IPS-15b (cell line): ENCODE results near the gene ZC3HAV1.
"Not testable (repeated sequence)": the region's sequence is repeated elsewhere in the genome, so short reads cannot be mapped to it uniquely, and the experiment has no call there.

ENCODE experiments used
- H3K27me3 ChIP-seq: one replicate; pipeline ENCODE4 v1.6.1; 2013; ENCODE audit warnings: low read length; ENCODE audit not compliant: control insufficient read depth, insufficient read depth
- H3K36me3 ChIP-seq: one replicate; pipeline ENCODE4 v1.6.1; 2013; ENCODE audit warnings: low read length; ENCODE audit not compliant: control insufficient read depth, insufficient read depth
- H3K4me1 ChIP-seq: one replicate; pipeline ENCODE4 v1.6.1; 2013; ENCODE audit warnings: mild to moderate bottlenecking, low read length; ENCODE audit not compliant: control insufficient read depth, insufficient read depth
- H3K4me3 ChIP-seq: one replicate; pipeline ENCODE4 v1.5.1; 2013; ENCODE audit warnings: low read depth, low read length
- H3K9ac ChIP-seq: one replicate; pipeline ENCODE4 v1.6.1; 2013; ENCODE audit warnings: low read depth, mild to moderate bottlenecking, low read length
- H3K9me3 ChIP-seq: one replicate; pipeline ENCODE4 v1.6.1; 2013; ENCODE audit warnings: mild to moderate bottlenecking, low read length; ENCODE audit not compliant: control insufficient read depth, insufficient read depth

Gene ZC3HAV1

GRCh38 chr7:139065323-139065722 lies 44.2 kb downstream of the ZC3HAV1 start:
- Histone ChIP-seq H3K36me3 (peaks cover 3% of the 10 kb centered on the region), H3K27me3 (no peaks in the 10 kb centered on the region), H3K4me3 (no peak overlapping the region), H3K9me3 (no peaks in the 10 kb centered on the region), H3K4me1 (no peaks in the 10 kb centered on the region), H3K9ac (no peak overlapping the region)

GRCh38 chr7:139061416-139061815 lies 48.1 kb downstream of the ZC3HAV1 start:
- H3K27me3 ChIP-seq = no peaks in the 10 kb centered on the region
- no peaks in the 10 kb centered on the region for H3K9me3 ChIP-seq
- H3K4me3 ChIP-seq = no peak overlapping the region
- H3K36me3 ChIP-seq = peaks cover 3% of the 10 kb centered on the region
- H3K4me1 ChIP-seq = no peaks in the 10 kb centered on the region
- H3K9ac ChIP-seq = no peak overlapping the region

- Histone ChIP-seq H3K9me3 (no peaks in the 10 kb centered on the region), H3K9ac (no peak overlapping the region), H3K4me3 (no peak overlapping the region), H3K27me3 (no peaks in the 10 kb centered on the region), H3K4me1 (no peaks in the 10 kb centered on the region), H3K36me3 (peaks cover 1% of the 10 kb centered on the region)
Measured at GRCh38 chr7:139060695-139061237, 48.8 kb downstream of the ZC3HAV1 start.

- Histone ChIP-seq H3K9ac (no peak overlapping the region), H3K9me3 (no peaks in the 10 kb centered on the region), H3K4me1 (no peaks in the 10 kb centered on the region), H3K4me3 (no peak overlapping the region), H3K36me3 (no peaks in the 10 kb centered on the region), H3K27me3 (no peaks in the 10 kb centered on the region)
Measured at GRCh38 chr7:139059905-139060304, 49.6 kb downstream of the ZC3HAV1 start.

- no peaks in the 10 kb centered on the region for H3K9me3 ChIP-seq
- H3K27me3 ChIP-seq = no peaks in the 10 kb centered on the region
- no peak overlapping the region for H3K9ac ChIP-seq
- H3K4me3 ChIP-seq = no peak overlapping the region
- H3K36me3 ChIP-seq = peaks cover 2% of the 10 kb centered on the region
- H3K4me1 ChIP-seq = no peaks in the 10 kb centered on the region
Measured at GRCh38 chr7:139058943-139059342, 50.6 kb downstream of the ZC3HAV1 start.

- Histone ChIP-seq H3K36me3 (peaks cover 8% of the 10 kb centered on the region), H3K4me1 (no peaks in the 10 kb centered on the region), H3K27me3 (no peaks in the 10 kb centered on the region), H3K9me3 (no peaks in the 10 kb centered on the region), H3K4me3 (no peak overlapping the region), H3K9ac (no peak overlapping the region)
Measured at GRCh38 chr7:139055674-139056073, 53.8 kb downstream of the ZC3HAV1 start.

GRCh38 chr7:139054656-139055055 lies 54.9 kb downstream of the ZC3HAV1 start:
- H3K9ac ChIP-seq, H3K36me3 ChIP-seq, H3K4me1 ChIP-seq: not testable (repeated sequence)

GRCh38 chr7:139054101-139054500 lies 55.4 kb downstream of the ZC3HAV1 start:
- Histone ChIP-seq H3K9me3 (no peaks in the 10 kb centered on the region), H3K27me3 (no peaks in the 10 kb centered on the region), H3K4me1 (no peaks in the 10 kb centered on the region), H3K36me3 (peaks cover 8% of the 10 kb centered on the region), H3K4me3 (no peak overlapping the region), H3K9ac (no peak overlapping the region)

More at GRCh38 chr7:139054656-139055055, 54.9 kb downstream of the ZC3HAV1 start:
- not testable (repeated sequence) for H3K9me3 ChIP-seq, H3K4me3 ChIP-seq, H3K27me3 ChIP-seq

GRCh38 chr7:139051655-139052054 lies 57.9 kb downstream of the ZC3HAV1 start:
- H3K27me3 ChIP-seq = no peaks in the 10 kb centered on the region
- H3K36me3 ChIP-seq = peaks cover 8% of the 10 kb centered on the region
- H3K4me1 ChIP-seq = no peaks in the 10 kb centered on the region
- no peaks in the 10 kb centered on the region for H3K9me3 ChIP-seq
- H3K4me3 ChIP-seq = no peak overlapping the region
- no peak overlapping the region for H3K9ac ChIP-seq

- Histone ChIP-seq H3K9me3 (no peaks in the 10 kb centered on the region), H3K4me3 (no peak overlapping the region), H3K27me3 (no peaks in the 10 kb centered on the region), H3K4me1 (no peaks in the 10 kb centered on the region), H3K36me3 (peaks cover 8% of the 10 kb centered on the region), H3K9ac (no peak overlapping the region)
Measured at GRCh38 chr7:139049936-139050335, 59.6 kb downstream of the ZC3HAV1 start.

GRCh38 chr7:139049111-139049510 lies 60.4 kb downstream of the ZC3HAV1 start:
- no peak overlapping the region for H3K4me3 ChIP-seq
- no peaks in the 10 kb centered on the region for H3K9me3 ChIP-seq
- H3K36me3 ChIP-seq = peaks cover 6% of the 10 kb centered on the region
- no peaks in the 10 kb centered on the region for H3K27me3 ChIP-seq
- H3K9ac ChIP-seq = no peak overlapping the region
- H3K4me1 ChIP-seq = no peaks in the 10 kb centered on the region

GRCh38 chr7:139047970-139048369 lies 61.5 kb downstream of the ZC3HAV1 start:
- H3K9ac ChIP-seq = no peak overlapping the region
- no peaks in the 10 kb centered on the region for H3K27me3 ChIP-seq
- no peaks in the 10 kb centered on the region for H3K4me1 ChIP-seq

More at GRCh38 chr7:139047970-139048369, 61.5 kb downstream of the ZC3HAV1 start:
- no peaks in the 10 kb centered on the region for H3K9me3 ChIP-seq
- no peak overlapping the region for H3K4me3 ChIP-seq
- peaks cover 3% of the 10 kb centered on the region for H3K36me3 ChIP-seq
